ENCODE results near the gene NT5E. TPM values are rescaled to one million over a fixed set of nuclear protein-coding genes. Genes with fewer than 3 reads are reported as not detected.

The NT5E gene
- total RNA-seq, 4 donors from 2014 or later, result 18.7 to 26.1 (median 23.2) TPM

DNA sequence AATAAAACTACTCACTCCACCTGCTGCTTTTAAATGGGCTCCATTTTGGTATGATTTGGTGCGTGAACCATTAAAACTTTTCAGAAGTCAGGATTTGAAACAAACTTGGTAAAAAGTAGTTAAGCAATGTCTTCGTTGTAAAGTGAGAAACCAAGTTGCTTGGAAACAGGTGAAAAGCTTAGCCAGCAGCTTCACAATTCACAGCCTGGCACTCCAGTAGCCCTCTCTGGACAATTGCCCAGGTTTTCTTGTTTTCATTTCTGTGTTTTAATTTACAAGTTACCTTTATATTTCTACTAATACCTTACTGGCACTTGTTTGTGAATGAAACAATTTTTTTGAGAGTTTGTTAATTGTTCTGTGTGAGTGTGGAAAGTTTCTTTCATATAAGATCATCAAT lies 12.8 kb downstream of the NT5E start:
- ATAC-seq, result no peak
- H3K4me1 ChIP-seq, result peaks cover 0 to 72% (median 20%) of the 10 kb centered on the region in 3 donors
- WGBS, 2 donors (ENCODE audit: low coverage in 1 of 2), result 14 to 41% methylated on average over 1 to 2 of the region's 2 CpGs
- H3K27ac ChIP-seq, result peak overlapping the region in 1 of 4 donors; percentile 64
- TF ChIP-seq, protein P1, sequence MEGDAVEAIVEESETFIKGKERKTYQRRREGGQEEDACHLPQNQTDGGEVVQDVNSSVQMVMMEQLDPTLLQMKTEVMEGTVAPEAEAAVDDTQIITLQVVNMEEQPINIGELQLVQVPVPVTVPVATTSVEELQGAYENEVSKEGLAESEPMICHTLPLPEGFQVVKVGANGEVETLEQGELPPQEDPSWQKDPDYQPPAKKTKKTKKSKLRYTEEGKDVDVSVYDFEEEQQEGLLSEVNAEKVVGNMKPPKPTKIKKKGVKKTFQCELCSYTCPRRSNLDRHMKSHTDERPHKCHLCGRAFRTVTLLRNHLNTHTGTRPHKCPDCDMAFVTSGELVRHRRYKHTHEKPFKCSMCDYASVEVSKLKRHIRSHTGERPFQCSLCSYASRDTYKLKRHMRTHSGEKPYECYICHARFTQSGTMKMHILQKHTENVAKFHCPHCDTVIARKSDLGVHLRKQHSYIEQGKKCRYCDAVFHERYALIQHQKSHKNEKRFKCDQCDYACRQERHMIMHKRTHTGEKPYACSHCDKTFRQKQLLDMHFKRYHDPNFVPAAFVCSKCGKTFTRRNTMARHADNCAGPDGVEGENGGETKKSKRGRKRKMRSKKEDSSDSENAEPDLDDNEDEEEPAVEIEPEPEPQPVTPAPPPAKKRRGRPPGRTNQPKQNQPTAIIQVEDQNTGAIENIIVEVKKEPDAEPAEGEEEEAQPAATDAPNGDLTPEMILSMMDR (IDR thresholded peaks at IDR 0.05), result no peak
- TF ChIP-seq POLR2A (IDR thresholded peaks at IDR 0.05), result no peak
- no peak for TF ChIP-seq EP300 (IDR thresholded peaks at IDR 0.05)
- no peak for TF ChIP-seq POLR2AphosphoS5 (IDR thresholded peaks at IDR 0.05)
- H3K36me3 ChIP-seq, result peaks cover 0 to 9% of the 10 kb centered on the region in 2 donors
- no peaks in the 10 kb centered on the region for H3K27me3 ChIP-seq
- no peak overlapping the region for H3K4me3 ChIP-seq
- no peaks in the 10 kb centered on the region for H3K9me3 ChIP-seq

DNA sequence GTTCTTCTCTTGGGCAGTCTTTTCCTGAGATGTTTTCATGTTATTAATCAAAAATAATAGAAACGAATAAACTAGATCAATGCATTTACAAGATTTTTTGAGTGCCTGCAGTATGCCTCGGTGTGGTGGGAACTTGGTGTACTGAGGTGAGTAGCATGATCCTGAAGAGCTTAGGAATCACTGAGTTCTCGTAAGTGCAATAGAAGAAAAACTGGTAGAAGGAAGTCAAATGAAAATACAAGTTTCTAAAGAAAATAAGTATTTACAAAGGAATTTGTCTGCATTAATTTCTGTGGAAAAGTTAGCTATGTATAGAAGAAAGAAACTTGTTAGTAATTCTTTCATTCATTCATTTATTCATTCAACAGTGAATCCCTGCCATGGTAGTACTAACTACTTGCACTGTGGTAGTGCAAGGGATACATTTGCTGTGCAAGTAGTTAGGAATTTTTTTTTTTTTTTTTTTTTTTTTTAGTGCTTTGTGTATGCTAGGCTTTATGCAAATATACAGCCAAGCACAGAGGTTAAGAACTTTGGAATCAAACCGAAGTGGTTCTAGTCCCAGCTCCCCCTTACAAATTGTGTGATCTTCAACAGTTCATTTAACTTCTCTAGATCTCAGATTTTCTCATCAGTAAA lies 13.9 kb downstream of the NT5E start:
- Histone ChIP-seq H3K27me3 (no peaks in the 10 kb centered on the region), H3K4me1 (peaks cover 0 to 61% (median 17%) of the 10 kb centered on the region in 3 donors), H3K27ac (no peak overlapping the region), H3K9me3 (no peaks in the 10 kb centered on the region), H3K36me3 (peaks cover 0 to 9% of the 10 kb centered on the region in 2 donors), H3K4me3 (no peak overlapping the region)
- no peak for TF ChIP-seq POLR2A (IDR thresholded peaks at IDR 0.05)
- TF ChIP-seq POLR2AphosphoS5 (IDR thresholded peaks at IDR 0.05), result no peak
- TF ChIP-seq EP300 (IDR thresholded peaks at IDR 0.05), result no peak
- TF ChIP-seq, protein P1 (IDR thresholded peaks at IDR 0.05), result no peak
- ATAC-seq, result no peak
- WGBS, 2 donors (ENCODE audit: low coverage in 1 of 2), result 78 to 91% methylated on average over 4 of the region's 4 CpGs

DNA sequence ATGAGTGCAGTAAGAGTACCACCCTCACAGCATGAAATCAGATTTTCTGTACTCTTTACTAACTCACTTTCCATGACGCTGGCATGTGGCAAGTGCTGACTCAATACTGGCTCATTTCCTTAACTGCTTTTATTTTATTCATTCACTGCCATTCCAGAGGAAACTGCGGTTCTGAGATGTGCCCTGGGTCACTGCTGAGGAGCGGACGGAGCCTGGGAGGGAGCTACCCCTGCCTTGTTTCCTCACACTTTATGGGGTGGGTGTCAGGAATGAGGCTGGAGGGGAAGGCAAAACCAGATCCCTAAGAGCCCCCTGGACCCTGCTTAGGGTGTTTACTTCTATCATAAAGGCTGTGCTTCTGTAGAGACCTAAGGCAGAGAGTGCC lies 14.4 kb downstream of the NT5E start:
- no peaks in the 10 kb centered on the region for H3K27me3 ChIP-seq
- no peak overlapping the region for H3K4me3 ChIP-seq
- peaks cover 0 to 9% of the 10 kb centered on the region in 2 donors for H3K36me3 ChIP-seq
- peak; percentile 23 for ATAC-seq
- H3K9me3 ChIP-seq, result no peaks in the 10 kb centered on the region
- WGBS, 2 donors (ENCODE audit: low coverage in 1 of 2), result 43 to 44% methylated on average over 2 to 4 of the region's 4 CpGs
- peaks cover 0 to 56% (median 13%) of the 10 kb centered on the region in 3 donors for H3K4me1 ChIP-seq
- TF ChIP-seq POLR2AphosphoS5 (IDR thresholded peaks at IDR 0.05) (peak; percentile 72), POLR2A (IDR thresholded peaks at IDR 0.05) (no peak)
- H3K27ac ChIP-seq, result no peak overlapping the region

DNA sequence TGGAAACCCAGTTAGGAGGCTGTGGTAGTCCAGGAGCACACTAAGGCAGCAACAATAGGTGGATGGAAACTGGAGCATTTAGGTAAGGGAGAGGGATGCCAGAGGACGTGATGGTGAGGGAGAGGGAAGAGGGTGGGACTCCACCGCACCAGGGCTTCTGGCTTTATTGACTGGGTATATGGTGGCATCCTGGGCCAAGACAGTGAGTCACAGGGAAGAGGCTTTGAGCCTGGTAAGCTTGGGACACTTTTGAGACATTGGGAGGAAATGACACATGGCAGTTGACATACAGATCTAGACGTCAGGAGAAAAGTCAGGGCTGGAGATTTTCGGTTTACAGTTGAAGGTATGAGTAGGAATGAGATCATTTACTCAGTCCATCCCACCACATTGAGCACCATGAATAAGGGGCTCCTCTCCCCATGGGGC lies 14.9 kb downstream of the NT5E start:
- H3K9me3 ChIP-seq, result no peaks in the 10 kb centered on the region
- peaks cover 0 to 51% (median 13%) of the 10 kb centered on the region in 3 donors for H3K4me1 ChIP-seq
- peaks cover 0 to 9% of the 10 kb centered on the region in 2 donors for H3K36me3 ChIP-seq
- H3K4me3 ChIP-seq, result no peak overlapping the region
- TF ChIP-seq POLR2AphosphoS5 (IDR thresholded peaks at IDR 0.05), result peak; percentile 16
- no peak for TF ChIP-seq POLR2A (IDR thresholded peaks at IDR 0.05)
- TF ChIP-seq EP300 (IDR thresholded peaks at IDR 0.05), result no peak
- TF ChIP-seq, protein P1 (IDR thresholded peaks at IDR 0.05), result no peak
- peak; percentile 19 for ATAC-seq
- no peaks in the 10 kb centered on the region for H3K27me3 ChIP-seq
- no peak overlapping the region for H3K27ac ChIP-seq
- 39% methylated on average over 4 of the region's 4 CpGs; no CpG with 5 or more reads in 1 of the 2 donors for WGBS, 2 donors (ENCODE audit: low coverage in 1 of 2)

DNA sequence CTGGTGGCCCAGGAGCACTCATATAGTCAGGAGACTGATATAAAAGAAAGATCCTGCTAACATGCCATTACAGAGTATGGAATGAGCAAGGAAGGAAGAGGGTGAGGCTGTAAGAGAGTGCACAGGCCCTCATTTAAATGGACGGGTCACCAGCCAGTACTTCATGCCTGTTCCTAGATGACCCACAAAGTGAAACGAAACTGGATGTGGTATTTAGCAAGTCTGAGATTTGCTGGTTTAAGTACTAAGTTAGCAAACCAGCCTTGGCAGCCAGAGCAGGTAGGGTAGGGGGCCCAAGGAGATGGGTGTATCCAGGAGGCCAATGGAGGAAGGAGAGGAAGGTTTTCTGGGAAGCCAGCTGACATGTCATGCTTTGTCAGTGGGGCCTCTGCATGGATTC lies 15.9 kb downstream of the NT5E start:
- Histone ChIP-seq H3K27ac (no peak overlapping the region), H3K4me1 (peaks cover 0 to 41% (median 10%) of the 10 kb centered on the region in 3 donors), H3K27me3 (no peaks in the 10 kb centered on the region), H3K9me3 (no peaks in the 10 kb centered on the region), H3K36me3 (peaks cover 0 to 9% of the 10 kb centered on the region in 2 donors), H3K4me3 (no peak overlapping the region)
- 62 to 65% methylated on average over 2 of the region's 2 CpGs for WGBS, 2 donors (ENCODE audit: low coverage in 1 of 2)
- no peak for TF ChIP-seq EP300 (IDR thresholded peaks at IDR 0.05)
- no peak for TF ChIP-seq POLR2AphosphoS5 (IDR thresholded peaks at IDR 0.05)
- TF ChIP-seq, protein P1 (IDR thresholded peaks at IDR 0.05), result no peak
- no peak for TF ChIP-seq POLR2A (IDR thresholded peaks at IDR 0.05)
- no peak for ATAC-seq
